Liver (tissue), 3 donors: Measurements from ENCODE around the gene PEX11G.

Experiments used
- CTCF ChIP-seq: fragments of 150-350 bp; IDR thresholded peaks from 2 replicates; pipeline ENCODE4 v1.5.1; 2017; ENCODE audit warnings: improper control_type of control experiment, low read depth, low read length; ENCODE audit not compliant: missing input control
- FOXA1 ChIP-seq: IDR thresholded peaks from 2 replicates; pipeline ENCODE4 v1.6.1; 2016; ENCODE audit warnings: antibody characterized with exemption
- GABPA ChIP-seq, 2 donors: IDR thresholded peaks in 1 of 2; conservative IDR thresholded peaks in 1 of 2; 2 replicates each; pipeline ENCODE4 v1.6.1; 2016; ENCODE audit warnings: antibody characterized with exemption in 2 of 2, mild to moderate bottlenecking in 1 of 2, moderate library complexity in 1 of 2
- HNF4A ChIP-seq, 2 donors: conservative IDR thresholded peaks; 2 replicates each; pipeline ENCODE4 v1.6.1; 2016; ENCODE audit warnings: antibody characterized with exemption in 2 of 2, mild to moderate bottlenecking in 2 of 2
- MAX ChIP-seq: IDR thresholded peaks from 2 replicates; pipeline ENCODE4 v1.6.1; 2016; ENCODE audit warnings: antibody characterized with exemption
- RAD21 ChIP-seq, 2 donors: IDR thresholded peaks; 2 replicates each; pipeline ENCODE4 v1.6.1; 2016; ENCODE audit warnings: antibody characterized with exemption in 2 of 2, mild to moderate bottlenecking in 2 of 2
- SP1 ChIP-seq: IDR thresholded peaks from 2 replicates; pipeline ENCODE4 v1.6.1; 2018; ENCODE audit warnings: antibody characterized with exemption, mild to moderate bottlenecking
- TAF1 ChIP-seq: conservative IDR thresholded peaks from 2 replicates; pipeline ENCODE4 v1.6.1; 2016; ENCODE audit warnings: antibody characterized with exemption, mild to moderate bottlenecking
- YY1 ChIP-seq: IDR thresholded peaks from 2 replicates; pipeline ENCODE4 v1.6.1; 2016; ENCODE audit warnings: antibody characterized with exemption, mild to moderate bottlenecking
- TF ChIP-seq, protein P1 (sequence below): IDR thresholded peaks from 2 replicates; pipeline ENCODE4 v1.6.1; 2016; ENCODE audit warnings: antibody characterized with exemption
- donor health status: healthy.
- donor health status: healthy.

DNA sequence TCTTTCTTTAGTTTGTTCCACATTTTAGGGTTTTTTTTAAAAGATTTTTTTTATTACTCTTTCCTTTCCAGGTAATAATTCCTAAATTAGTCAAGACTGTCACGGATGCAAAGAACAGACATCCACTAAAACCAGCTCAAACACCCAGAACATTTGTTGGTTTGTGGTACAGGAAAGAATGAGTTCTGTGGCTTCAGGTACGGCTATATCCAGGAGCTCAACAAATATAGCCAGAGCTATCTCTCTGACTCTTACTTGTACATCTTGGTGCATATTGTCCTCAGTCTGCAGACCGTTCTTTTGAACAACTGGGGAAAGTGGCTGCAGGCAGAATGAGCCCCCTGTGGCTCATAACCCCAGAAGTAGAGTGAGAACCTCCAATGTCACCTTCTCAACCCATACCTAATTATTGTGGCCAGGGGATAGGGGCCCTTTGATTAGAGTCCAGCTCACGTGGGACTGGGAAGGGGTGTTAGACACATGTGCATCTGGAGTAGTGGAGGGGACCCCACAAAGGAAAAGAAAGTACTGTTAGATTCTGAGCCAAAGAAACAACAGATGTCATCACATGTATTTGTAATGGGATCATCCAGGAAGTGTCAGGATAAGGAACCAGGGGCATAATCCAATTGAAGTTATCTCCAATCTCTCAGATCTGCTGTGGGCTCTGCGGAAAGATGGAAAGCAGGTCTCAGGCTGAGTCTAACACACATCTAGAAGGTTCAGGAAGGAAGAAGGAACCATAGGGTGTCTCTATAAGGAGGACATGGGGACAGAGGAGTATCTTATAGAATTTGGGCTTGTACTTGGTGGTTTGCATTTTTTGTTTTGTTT, 25.2 kb upstream of the PEX11G start:
- TF ChIP-seq CTCF, result no peak
- TF ChIP-seq SP1, result no peak
- no peak for TF ChIP-seq HNF4A (conservative IDR thresholded peaks at IDR 0.05)
- TF ChIP-seq, protein P1, sequence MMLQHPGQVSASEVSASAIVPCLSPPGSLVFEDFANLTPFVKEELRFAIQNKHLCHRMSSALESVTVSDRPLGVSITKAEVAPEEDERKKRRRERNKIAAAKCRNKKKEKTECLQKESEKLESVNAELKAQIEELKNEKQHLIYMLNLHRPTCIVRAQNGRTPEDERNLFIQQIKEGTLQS, result no peak
- no peak for TF ChIP-seq YY1
- no peak for TF ChIP-seq FOXA1
- no peak for TF ChIP-seq RAD21 (IDR thresholded peaks at IDR 0.05)
- no peak for TF ChIP-seq MAX
- no peak for TF ChIP-seq TAF1
- no peak for TF ChIP-seq GABPA (IDR thresholded peaks at IDR 0.05 in 1 of 2, conservative IDR thresholded peaks at IDR 0.05 in 1 of 2)
